Measurements from ENCODE around the gene AKAP1.

AKAP1 gene

DNA sequence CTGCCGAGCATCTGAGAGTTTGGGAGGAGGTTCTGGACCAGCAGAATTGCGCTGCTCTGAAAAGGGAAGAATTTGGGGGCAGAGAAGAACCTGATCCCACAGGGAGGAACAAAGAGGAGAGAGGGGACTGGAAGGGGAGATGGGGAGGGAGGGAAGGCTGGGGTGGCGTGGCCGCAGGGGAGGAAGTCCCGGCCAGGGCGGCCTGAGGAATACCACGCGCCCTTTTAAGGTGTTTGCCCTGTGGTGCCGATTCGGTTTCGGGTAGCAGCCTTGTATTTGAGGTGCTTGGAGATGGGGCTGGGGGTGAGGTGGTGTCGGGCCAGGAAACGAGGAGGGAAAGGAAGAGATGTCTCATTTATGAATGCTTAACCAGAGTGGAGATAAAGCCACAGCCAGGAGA is 51.3 kb downstream of the AKAP1 start:
- Mint-ChIP-seq H3K4me3 (no peak overlapping the region), H3K27me3 (ENCODE audit: low read depth) (peaks cover 48% of the 10 kb centered on the region), H3K4me1 (peaks cover 15% of the 10 kb centered on the region), H3K9me3 (peaks cover 2% of the 10 kb centered on the region), H3K27ac (no peak overlapping the region), H3K36me3 (ENCODE audit: low read depth) (no peaks in the 10 kb centered on the region)
- TF ChIP-seq, protein P1, sequence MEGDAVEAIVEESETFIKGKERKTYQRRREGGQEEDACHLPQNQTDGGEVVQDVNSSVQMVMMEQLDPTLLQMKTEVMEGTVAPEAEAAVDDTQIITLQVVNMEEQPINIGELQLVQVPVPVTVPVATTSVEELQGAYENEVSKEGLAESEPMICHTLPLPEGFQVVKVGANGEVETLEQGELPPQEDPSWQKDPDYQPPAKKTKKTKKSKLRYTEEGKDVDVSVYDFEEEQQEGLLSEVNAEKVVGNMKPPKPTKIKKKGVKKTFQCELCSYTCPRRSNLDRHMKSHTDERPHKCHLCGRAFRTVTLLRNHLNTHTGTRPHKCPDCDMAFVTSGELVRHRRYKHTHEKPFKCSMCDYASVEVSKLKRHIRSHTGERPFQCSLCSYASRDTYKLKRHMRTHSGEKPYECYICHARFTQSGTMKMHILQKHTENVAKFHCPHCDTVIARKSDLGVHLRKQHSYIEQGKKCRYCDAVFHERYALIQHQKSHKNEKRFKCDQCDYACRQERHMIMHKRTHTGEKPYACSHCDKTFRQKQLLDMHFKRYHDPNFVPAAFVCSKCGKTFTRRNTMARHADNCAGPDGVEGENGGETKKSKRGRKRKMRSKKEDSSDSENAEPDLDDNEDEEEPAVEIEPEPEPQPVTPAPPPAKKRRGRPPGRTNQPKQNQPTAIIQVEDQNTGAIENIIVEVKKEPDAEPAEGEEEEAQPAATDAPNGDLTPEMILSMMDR (IDR thresholded peaks at IDR 0.05; ENCODE audit: unreplicated experiment in 3 of 3): no peak

DNA sequence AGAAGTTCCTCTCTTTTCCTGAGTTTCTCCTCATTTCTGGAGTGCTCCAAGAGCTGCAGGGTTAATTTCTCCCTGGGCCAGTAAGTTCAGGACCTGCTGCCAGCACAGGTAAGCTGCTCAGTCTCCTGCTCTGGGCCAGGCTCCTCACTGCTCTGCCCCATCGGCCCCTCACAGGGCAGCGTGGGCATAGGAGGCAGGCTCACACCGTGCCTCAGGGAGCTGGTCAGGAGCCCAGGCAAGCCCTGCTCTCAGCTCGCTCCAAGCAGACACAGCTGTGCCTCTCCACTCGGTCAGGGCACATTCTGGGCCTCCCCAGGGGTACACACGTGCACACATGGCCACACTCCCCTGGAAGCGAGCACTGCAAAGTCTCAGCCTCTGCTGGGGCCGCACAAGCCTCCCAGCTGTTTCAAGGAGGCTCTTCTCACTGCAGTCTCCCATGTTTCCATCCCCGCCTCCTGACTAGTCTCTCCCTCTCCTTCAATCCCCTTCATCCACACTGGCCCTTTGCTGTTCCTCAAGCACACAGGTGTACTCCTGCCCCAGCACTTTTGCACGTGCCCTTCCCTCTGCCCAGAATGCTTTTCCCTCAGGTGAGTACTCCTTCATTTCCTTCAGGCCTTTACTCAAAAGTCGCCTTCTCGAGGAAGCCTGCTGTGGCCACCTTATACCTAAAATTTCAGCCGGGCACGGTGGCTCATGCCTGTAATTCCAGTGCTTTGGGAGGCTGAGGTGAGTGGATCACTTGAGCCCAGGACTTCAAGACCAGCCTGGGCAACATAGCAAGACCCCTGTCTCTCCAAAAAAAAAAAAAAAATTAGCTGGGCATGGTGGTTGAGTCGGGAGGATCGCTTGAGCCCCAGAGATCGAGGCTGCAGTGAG is 53.2 kb downstream of the AKAP1 start:
- peaks cover 2% of the 10 kb centered on the region for H3K9me3 Mint-ChIP-seq
- TF ChIP-seq, protein P1 (IDR thresholded peaks at IDR 0.05; ENCODE audit: unreplicated experiment in 3 of 3): no peak
- peaks cover 47% of the 10 kb centered on the region for H3K27me3 Mint-ChIP-seq (ENCODE audit: low read depth)
- H3K4me3 Mint-ChIP-seq: no peak overlapping the region
- H3K4me1 Mint-ChIP-seq: peaks cover 14% of the 10 kb centered on the region
- no peak overlapping the region for H3K27ac Mint-ChIP-seq
- H3K36me3 Mint-ChIP-seq (ENCODE audit: low read depth): no peaks in the 10 kb centered on the region

DNA sequence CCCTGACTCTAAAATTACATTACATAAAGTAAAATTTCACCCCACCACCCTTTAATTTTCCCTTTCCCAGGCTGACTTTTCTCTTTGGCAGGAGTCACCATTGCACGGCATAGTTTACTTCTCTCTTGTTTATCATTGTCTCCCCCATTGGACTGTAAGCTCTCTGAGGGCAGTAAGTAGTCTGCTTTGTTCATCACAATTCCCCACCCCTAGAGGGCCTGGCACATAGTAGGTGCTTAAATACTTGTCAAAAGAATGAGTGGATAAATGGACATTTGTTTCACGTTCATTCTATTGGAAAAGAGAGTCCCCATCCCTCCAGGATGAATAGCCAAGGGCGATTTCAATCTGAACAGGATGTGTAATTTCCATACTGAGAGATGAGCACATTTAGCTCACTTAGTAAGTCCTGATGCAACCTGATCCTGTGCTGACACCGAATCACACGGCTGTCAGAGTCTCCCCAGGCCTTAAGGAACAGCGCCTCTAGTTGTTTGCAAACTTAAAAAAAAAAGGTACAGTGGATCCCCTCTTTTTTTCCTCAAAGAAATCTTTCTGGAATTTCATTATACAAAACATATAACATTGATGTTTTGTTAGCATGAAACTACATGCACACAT is 54.0 kb downstream of the AKAP1 start:
- peaks cover 2% of the 10 kb centered on the region for H3K9me3 Mint-ChIP-seq
- no peak overlapping the region for H3K4me3 Mint-ChIP-seq
- peak overlapping the region in 1 of 3 experiments; percentile 11 for H3K27ac Mint-ChIP-seq
- peaks cover 17% of the 10 kb centered on the region for H3K4me1 Mint-ChIP-seq
- TF ChIP-seq, protein P1 (IDR thresholded peaks at IDR 0.05; ENCODE audit: unreplicated experiment in 3 of 3): no peak
- H3K27me3 Mint-ChIP-seq (ENCODE audit: low read depth): peaks cover 39% of the 10 kb centered on the region
- H3K36me3 Mint-ChIP-seq (ENCODE audit: low read depth): no peaks in the 10 kb centered on the region

DNA sequence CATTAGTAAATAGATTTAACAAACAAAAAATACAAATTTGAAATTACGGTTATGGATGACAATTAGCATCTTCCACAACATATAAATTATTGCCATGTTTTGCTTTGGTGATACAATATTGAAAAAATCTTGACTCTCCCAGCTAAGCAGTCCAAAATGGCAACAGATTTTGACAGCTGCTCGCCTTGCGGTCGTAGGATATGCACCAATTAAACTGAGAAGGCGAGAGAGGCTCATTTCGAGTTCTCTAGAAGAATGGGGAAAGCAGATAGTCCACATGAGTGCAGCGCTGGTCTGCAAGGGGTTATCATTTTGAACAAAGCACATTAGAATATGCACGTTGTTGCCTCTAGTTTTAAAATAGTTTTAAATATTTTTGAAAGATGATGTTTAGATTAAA is 55.3 kb downstream of the AKAP1 start:
- Mint-ChIP-seq H3K4me1 (peaks cover 17% of the 10 kb centered on the region), H3K9me3 (peaks cover 2% of the 10 kb centered on the region), H3K4me3 (no peak overlapping the region), H3K27me3 (ENCODE audit: low read depth) (peaks cover 42% of the 10 kb centered on the region), H3K27ac (no peak overlapping the region), H3K36me3 (ENCODE audit: low read depth) (no peaks in the 10 kb centered on the region)
- TF ChIP-seq, protein P1 (IDR thresholded peaks at IDR 0.05; ENCODE audit: unreplicated experiment in 3 of 3): no peak

DNA sequence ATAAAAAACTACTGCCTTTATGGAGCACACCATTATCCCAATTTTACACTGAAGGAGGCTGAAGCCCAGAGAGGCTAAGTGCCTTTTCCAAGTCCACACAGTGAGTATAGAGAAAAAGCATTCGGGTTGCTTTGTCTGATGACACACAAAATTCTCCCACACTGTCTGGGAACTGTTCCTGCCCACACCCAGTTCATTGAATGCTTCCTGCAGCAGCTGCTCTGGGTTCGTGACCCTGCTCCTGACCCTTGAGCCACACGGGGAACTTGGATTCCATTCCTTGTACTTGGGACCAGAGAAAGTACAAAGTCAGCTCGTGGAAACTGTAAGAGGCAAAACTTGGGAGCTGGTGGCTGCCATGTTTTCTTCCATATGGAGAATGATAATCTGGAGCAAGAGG is 57.9 kb downstream of the AKAP1 start:
- H3K27ac Mint-ChIP-seq: no peak overlapping the region
- H3K4me3 Mint-ChIP-seq: no peak overlapping the region
- H3K4me1 Mint-ChIP-seq: peaks cover 10% of the 10 kb centered on the region
- TF ChIP-seq, protein P1 (IDR thresholded peaks at IDR 0.05; ENCODE audit: unreplicated experiment in 3 of 3): no peak
- peaks cover 44% of the 10 kb centered on the region for H3K27me3 Mint-ChIP-seq (ENCODE audit: low read depth)
- peaks cover 2% of the 10 kb centered on the region for H3K9me3 Mint-ChIP-seq
- no peaks in the 10 kb centered on the region for H3K36me3 Mint-ChIP-seq (ENCODE audit: low read depth)

Measured in nephron (organoid).